ENCODE results near the gene EDIL3.

The EDIL3 gene

GRCh38 chr5:84069608-84070179, 315.0 kb downstream of the EDIL3 start:
- no peak for TF ChIP-seq CTCF (IDR thresholded peaks at IDR 0.05; ENCODE audit: low read length, missing control alignments)
- no peak overlapping the region for H3K4me3 ChIP-seq (replicated peaks; ENCODE audit: low read depth, low read length)
- DNase-seq (ENCODE audit: low read depth), result no peak

- no peak overlapping the region for H3K4me3 ChIP-seq (replicated peaks; ENCODE audit: low read depth, low read length)
- TF ChIP-seq CTCF (IDR thresholded peaks at IDR 0.05; ENCODE audit: low read length, missing control alignments), result no peak
- DNase-seq (ENCODE audit: low read depth), result no peak
These were observed 321.6 kb downstream of the EDIL3 start for GRCh38 chr5:84063041-84063440.

GRCh38 chr5:84059672-84060071, 325.0 kb downstream of the EDIL3 start:
- no peak overlapping the region for H3K4me3 ChIP-seq (replicated peaks; ENCODE audit: low read depth, low read length)
- DNase-seq (ENCODE audit: low read depth), result no peak
- no peak for TF ChIP-seq CTCF (IDR thresholded peaks at IDR 0.05; ENCODE audit: low read length, missing control alignments)

GRCh38 chr5:84058561-84058960, 326.1 kb downstream of the EDIL3 start:
- no peak for DNase-seq (ENCODE audit: low read depth)
- H3K4me3 ChIP-seq (replicated peaks; ENCODE audit: low read depth, low read length), result no peak overlapping the region
- TF ChIP-seq CTCF (IDR thresholded peaks at IDR 0.05; ENCODE audit: low read length, missing control alignments), result no peak

- TF ChIP-seq CTCF (IDR thresholded peaks at IDR 0.05; ENCODE audit: low read length, missing control alignments), result no peak
- DNase-seq (ENCODE audit: low read depth), result no peak
- H3K4me3 ChIP-seq (replicated peaks; ENCODE audit: low read depth, low read length), result no peak overlapping the region
These were observed 327.5 kb downstream of the EDIL3 start for GRCh38 chr5:84057211-84057610.

GRCh38 chr5:84045964-84046363, 338.7 kb downstream of the EDIL3 start:
- no peak for DNase-seq (ENCODE audit: low read depth)
- TF ChIP-seq CTCF (IDR thresholded peaks at IDR 0.05; ENCODE audit: low read length, missing control alignments), result no peak
- no peak overlapping the region for H3K4me3 ChIP-seq (replicated peaks; ENCODE audit: low read depth, low read length)

- TF ChIP-seq CTCF (IDR thresholded peaks at IDR 0.05; ENCODE audit: low read length, missing control alignments), result no peak
- no peak overlapping the region for H3K4me3 ChIP-seq (replicated peaks; ENCODE audit: low read depth, low read length)
- DNase-seq (ENCODE audit: low read depth), result no peak
These were observed 347.8 kb downstream of the EDIL3 start for GRCh38 chr5:84036842-84037241.

Data from fibroblast of pulmonary artery (primary cell).